SK-N-SH (cell line): ENCODE results near the gene RNF157. TPM values are rescaled to one million over a fixed set of nuclear protein-coding genes. Genes with fewer than 3 reads are reported as not detected.

ENCODE experiments used
- CTCF ChIA-PET: fragments of 300-600, 350-600 bp; formaldehyde crosslinking; extraction: SDS; loops from one replicate; lab custom pipeline; 2021; lab: Yijun Ruan, JAX
- POLR2A ChIA-PET: fragments of 350-600 bp; sonication (Branson Sonifier 250); formaldehyde crosslinking; extraction: SDS; loops from one replicate; lab custom pipeline; 2020; ENCODE audit warnings: antibody characterized with exemption, inconsistent platforms; lab: Yijun Ruan, JAX
- DNase-seq: peaks from one replicate; pipeline ENCODE4 v3.0.0; 2012
- H2AFZ ChIP-seq: fragments of 200-600 bp; sonication (generic); 2 replicates; pipeline ENCODE4 v1.8.1; 2016; ENCODE audit warnings: antibody characterized with exemption, mild to moderate bottlenecking, low read depth
- H3F3A ChIP-seq: fragments of 200-600 bp; sonication (generic); replicated peaks from 2 replicates; pipeline ENCODE3; 2016; ENCODE audit warnings: antibody characterized with exemption, mild to moderate bottlenecking; ENCODE audit not compliant: insufficient read depth
- H3K27ac ChIP-seq, 2 experiments: fragments of 200-500 bp in 1 of 2; fragments of 200-600 bp in 1 of 2; sonication (Bioruptor generic) in 1 of 2; sonication (generic), shearing (Covaris generic) in 1 of 2; 2 replicates each; pipeline versions ENCODE4 v1.5.1 to v1.6.1; 2014 to 2016; ENCODE audit warnings: low read depth in 2 of 2, inconsistent platforms in 1 of 2, low read length in 1 of 2, mild to moderate bottlenecking in 1 of 2, mixed read lengths in 1 of 2
- H3K27me3 ChIP-seq: fragments of 200-600 bp; sonication (generic), shearing (Covaris generic); 2 replicates; pipeline ENCODE4 v1.6.1; 2016; ENCODE audit warnings: mixed run types; ENCODE audit not compliant: insufficient read depth
- H3K36me3 ChIP-seq, 2 experiments: fragments of 200-500 bp in 1 of 2; fragments of 200-600 bp in 1 of 2; sonication (Bioruptor generic) in 1 of 2; sonication (generic) in 1 of 2; replicated peaks in 1 of 2; 2 replicates each; pipeline versions ENCODE3 to v1.5.1; 2014 to 2016; ENCODE audit warnings: low read length in 1 of 2, mild to moderate bottlenecking in 1 of 2; ENCODE audit not compliant: insufficient read depth in 2 of 2, control insufficient read depth in 1 of 2
- H3K4me1 ChIP-seq, 2 experiments: fragments of 200-500 bp in 1 of 2; fragments of 200-600 bp in 1 of 2; sonication (Bioruptor generic) in 1 of 2; sonication (generic), shearing (Covaris generic) in 1 of 2; 2 replicates each; pipeline versions ENCODE4 v1.5.1 to v1.6.1; 2014 to 2016; ENCODE audit warnings: low read depth in 1 of 2, low read length in 1 of 2, mixed run types in 1 of 2; ENCODE audit not compliant: insufficient read depth in 2 of 2, control insufficient read depth in 1 of 2
- H3K4me2 ChIP-seq: fragments of 200-600 bp; sonication (generic), shearing (Covaris generic); 2 replicates; pipeline ENCODE4 v1.6.1; 2017; ENCODE audit warnings: mixed run types
- H3K4me3 ChIP-seq, 2 experiments: fragments of 200-500 bp in 1 of 2; fragments of 200-600 bp in 1 of 2; sonication (Bioruptor generic) in 1 of 2; sonication (generic), shearing (Covaris generic) in 1 of 2; 2 replicates each; pipeline versions ENCODE4 v1.5.1 to v1.8.1; 2014 to 2016; ENCODE audit warnings: low read depth in 2 of 2, inconsistent platforms in 1 of 2, low read length in 1 of 2, mild to moderate bottlenecking in 1 of 2, mixed read lengths in 1 of 2, moderate library complexity in 1 of 2
- H3K79me2 ChIP-seq: fragments of 200-600 bp; sonication (generic); 2 replicates; pipeline ENCODE4 v1.8.1; 2017; ENCODE audit warnings: mild to moderate bottlenecking; ENCODE audit not compliant: insufficient read depth
- H3K9ac ChIP-seq: fragments of 200-600 bp; sonication (generic); 2 replicates; pipeline ENCODE4 v1.6.1; 2017; ENCODE audit warnings: mixed run types
- H3K9me2 ChIP-seq: fragments of 200-600 bp; sonication (generic); 2 replicates; pipeline ENCODE4 v1.6.1; 2017; ENCODE audit warnings: mixed run types
- H3K9me3 ChIP-seq: fragments of 200-600 bp; sonication (generic); 2 replicates; pipeline ENCODE4 v1.6.1; 2017; ENCODE audit warnings: mixed run types, mild to moderate bottlenecking, moderate library complexity
- H4K20me1 ChIP-seq: fragments of 200-600 bp; sonication (generic); 2 replicates; pipeline ENCODE4 v1.6.1; 2017; ENCODE audit warnings: mild to moderate bottlenecking, mixed run types; ENCODE audit not compliant: insufficient read depth
- CHD2 ChIP-seq: fragments of 150-350 bp; IDR thresholded peaks from 2 replicates; pipeline ENCODE4 v1.6.1; 2018; ENCODE audit warnings: low read length; ENCODE audit not compliant: partially characterized antibody
- CTCF ChIP-seq: fragments of 200-600 bp; sonication (generic); IDR thresholded peaks from 2 replicates; pipeline ENCODE4 v1.6.1; 2017; ENCODE audit warnings: antibody characterized with exemption, mild to moderate bottlenecking, moderate library complexity
- EZH2phosphoT487 ChIP-seq: fragments of 200-600 bp; sonication (generic); IDR thresholded peaks from 2 replicates; pipeline ENCODE4 v1.6.1; 2017; ENCODE audit warnings: low read depth, mixed run types, mild to moderate bottlenecking, antibody characterized with exemption, moderate library complexity, borderline replicate concordance
- FOSL2 ChIP-seq: IDR thresholded peaks from 2 replicates; pipeline ENCODE4 v1.4.0; 2012; ENCODE audit warnings: low read depth, mild to moderate bottlenecking, moderate library complexity, borderline replicate concordance
- FOXJ3 ChIP-seq: sonication (generic); formaldehyde crosslinking; IDR thresholded peaks from 2 replicates; pipeline ENCODE4 v1.5.1; 2020; ENCODE audit warnings: mild to moderate bottlenecking, missing genetic modification reagents
- FOXM1 ChIP-seq: IDR thresholded peaks from 2 replicates; pipeline ENCODE4 v1.4.0; 2012; ENCODE audit warnings: low read depth, mild to moderate bottlenecking
- GATA2 ChIP-seq: sonication (generic); formaldehyde crosslinking; IDR thresholded peaks from 2 replicates; pipeline ENCODE4 v1.5.0; 2020; ENCODE audit warnings: mild to moderate bottlenecking, missing genetic modification reagents
- JUND ChIP-seq: IDR thresholded peaks from 2 replicates; pipeline ENCODE4 v1.4.0; 2012
- MXI1 ChIP-seq: IDR thresholded peaks from 2 replicates; pipeline ENCODE4 v1.6.1; 2012; ENCODE audit warnings: mild to moderate bottlenecking, low read depth, low read length, improper control_type of control experiment
- NRF1 ChIP-seq: IDR thresholded peaks from 2 replicates; pipeline ENCODE4 v1.6.1; 2012; ENCODE audit warnings: low read depth, mild to moderate bottlenecking, low read length
- PBX3 ChIP-seq: IDR thresholded peaks from 2 replicates; pipeline ENCODE4; 2012
- POLR2AphosphoS5 ChIP-seq: IDR thresholded peaks from 2 replicates; pipeline ENCODE4 v1.6.1; 2012; ENCODE audit warnings: low read depth, low read length
- RAD21 ChIP-seq: IDR thresholded peaks from 2 replicates; pipeline ENCODE4 v1.6.1; 2012; ENCODE audit warnings: mild to moderate bottlenecking, low read length
- RCOR1 ChIP-seq: fragments of 150-350 bp; IDR thresholded peaks from 2 replicates; pipeline ENCODE4 v1.6.1; 2017; ENCODE audit warnings: antibody characterized with exemption, low read length
- REST ChIP-seq: IDR thresholded peaks from 2 replicates; pipeline ENCODE4 v1.6.1; 2012; ENCODE audit warnings: mild to moderate bottlenecking, low read depth, low read length, moderate library complexity
- RXRA ChIP-seq: IDR thresholded peaks from 2 replicates; pipeline ENCODE4 v1.4.0; 2012; ENCODE audit warnings: low read depth, mild to moderate bottlenecking, borderline replicate concordance
- TAF1 ChIP-seq: IDR thresholded peaks from 2 replicates; pipeline ENCODE4 v1.6.1; 2012; ENCODE audit warnings: low read depth, mild to moderate bottlenecking, low read length, moderate library complexity, borderline replicate concordance
- TEAD4 ChIP-seq: IDR thresholded peaks from 2 replicates; pipeline ENCODE4 v1.4.0; 2012; ENCODE audit warnings: mild to moderate bottlenecking, borderline replicate concordance; ENCODE audit not compliant: insufficient read depth
- USF2 ChIP-seq: fragments of 150-350 bp; IDR thresholded peaks from 2 replicates; pipeline ENCODE4 v1.6.1; 2017; ENCODE audit warnings: antibody characterized with exemption, low read length, low read depth, borderline replicate concordance
- ZBTB33 ChIP-seq: IDR thresholded peaks from 2 replicates; pipeline ENCODE4 v1.4.0; 2012; ENCODE audit warnings: low read depth, borderline replicate concordance
- polyA plus RNA-seq, 3 experiments: library from polyadenylated mRNA; depleted of rRNA; stranded (reverse); fragments of >200 nt; gene quantifications; 2 replicates each; pipeline ENCODE4 v1.2.3, GENCODE V29; 2012

RNF157 gene
- polyA plus RNA-seq, 1 of the 3 experiments (the other 2 are of a cell fraction), result 5.2 TPM

GRCh38 chr17:76236603-76237002, 3.7 kb downstream of the RNF157 start:
- H3K9me2 ChIP-seq, result no peaks in the 10 kb centered on the region
- ChIA-PET POLR2A (no interaction called here), CTCF (interaction anchor here (0.6 to 2.1 kb wide), 5 partner anchors 36 to 217 kb away, joined by 3 to 12 read pairs (median 3); partner anchors contain the start of gene UBE2O)
- H2AFZ ChIP-seq, result no peak overlapping the region
- H3K9me3 ChIP-seq, result no peaks in the 10 kb centered on the region
- H4K20me1 ChIP-seq, result no peaks in the 10 kb centered on the region
- peaks cover 0 to 15% of the 10 kb centered on the region in 2 experiments; a peak in 1 of 4 replicates for H3K4me1 ChIP-seq
- TF ChIP-seq MXI1, result no peak
- no peak for TF ChIP-seq POLR2AphosphoS5
- TF ChIP-seq RCOR1, result no peak
- TF ChIP-seq FOSL2, result no peak
- TF ChIP-seq CHD2, result no peak
- TF ChIP-seq GATA2, result no peak
- TF ChIP-seq JUND, result no peak
- TF ChIP-seq FOXJ3 (CRISPR knock-in tag), result no peak
- TF ChIP-seq PBX3, result no peak
- no peak for TF ChIP-seq NRF1
- TF ChIP-seq RAD21, result no peak
- no peak for TF ChIP-seq TEAD4
- TF ChIP-seq TAF1, result no peak
- TF ChIP-seq CTCF, result no peak
- no peak for TF ChIP-seq USF2
- TF ChIP-seq ZBTB33, result no peak
- no peak for TF ChIP-seq REST
- TF ChIP-seq EZH2phosphoT487, result no peak
- no peak for TF ChIP-seq FOXM1
- no peak for TF ChIP-seq RXRA
- no peak for DNase-seq
- no peak overlapping the region for H3K4me2 ChIP-seq
- peaks cover 20% of the 10 kb centered on the region for H3F3A ChIP-seq
- H3K79me2 ChIP-seq, result no peaks in the 10 kb centered on the region
- H3K9ac ChIP-seq, result no peak overlapping the region
- H3K27me3 ChIP-seq, result no peaks in the 10 kb centered on the region
- H3K27ac ChIP-seq, result no peak overlapping the region
- H3K36me3 ChIP-seq, result no peaks in the 10 kb centered on the region
- H3K4me3 ChIP-seq, result no peak overlapping the region
